ENCODE results near the gene OR14C36. TPM values are rescaled to one million over a fixed set of nuclear protein-coding genes. Genes with fewer than 3 reads are reported as not detected.

OR14C36 gene
- total RNA-seq, 4 donors from 2014 or later: not detected

DNA sequence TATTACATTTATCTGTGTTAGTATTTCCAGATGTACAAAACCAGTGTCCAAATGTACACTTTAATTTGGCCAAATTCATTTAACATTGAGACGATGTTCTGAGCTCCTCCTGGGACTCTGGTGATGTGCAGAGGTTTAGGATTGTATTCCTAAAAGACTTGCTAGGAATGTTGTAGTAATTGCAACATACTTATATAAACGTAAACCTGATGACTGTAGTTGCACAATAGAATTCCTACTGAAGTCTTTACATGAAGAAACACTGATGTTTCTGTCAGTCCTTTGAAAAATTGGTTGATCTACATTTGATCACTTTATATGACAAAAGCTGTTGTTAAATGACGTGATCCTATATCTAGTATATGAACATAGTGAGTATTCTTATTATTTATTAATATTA, 5.1 kb upstream of the OR14C36 start:
- Histone ChIP-seq H3K4me3 (no peak overlapping the region), H3K9me3 (no peaks in the 10 kb centered on the region), H3K4me1 (no peaks in the 10 kb centered on the region), H3K27ac (no peak overlapping the region), H3K36me3 (no peaks in the 10 kb centered on the region), H3K27me3 (no peaks in the 10 kb centered on the region)
- TF ChIP-seq POLR2A (IDR thresholded peaks at IDR 0.05): no peak
- TF ChIP-seq, protein P1, sequence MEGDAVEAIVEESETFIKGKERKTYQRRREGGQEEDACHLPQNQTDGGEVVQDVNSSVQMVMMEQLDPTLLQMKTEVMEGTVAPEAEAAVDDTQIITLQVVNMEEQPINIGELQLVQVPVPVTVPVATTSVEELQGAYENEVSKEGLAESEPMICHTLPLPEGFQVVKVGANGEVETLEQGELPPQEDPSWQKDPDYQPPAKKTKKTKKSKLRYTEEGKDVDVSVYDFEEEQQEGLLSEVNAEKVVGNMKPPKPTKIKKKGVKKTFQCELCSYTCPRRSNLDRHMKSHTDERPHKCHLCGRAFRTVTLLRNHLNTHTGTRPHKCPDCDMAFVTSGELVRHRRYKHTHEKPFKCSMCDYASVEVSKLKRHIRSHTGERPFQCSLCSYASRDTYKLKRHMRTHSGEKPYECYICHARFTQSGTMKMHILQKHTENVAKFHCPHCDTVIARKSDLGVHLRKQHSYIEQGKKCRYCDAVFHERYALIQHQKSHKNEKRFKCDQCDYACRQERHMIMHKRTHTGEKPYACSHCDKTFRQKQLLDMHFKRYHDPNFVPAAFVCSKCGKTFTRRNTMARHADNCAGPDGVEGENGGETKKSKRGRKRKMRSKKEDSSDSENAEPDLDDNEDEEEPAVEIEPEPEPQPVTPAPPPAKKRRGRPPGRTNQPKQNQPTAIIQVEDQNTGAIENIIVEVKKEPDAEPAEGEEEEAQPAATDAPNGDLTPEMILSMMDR (IDR thresholded peaks at IDR 0.05): no peak
- no peak for DNase-seq
- intact Hi-C loops (cut with DNase I): no loop called here
- 33 to 47% methylated on average over 3 of the region's 3 CpGs for WGBS, 2 donors

DNA sequence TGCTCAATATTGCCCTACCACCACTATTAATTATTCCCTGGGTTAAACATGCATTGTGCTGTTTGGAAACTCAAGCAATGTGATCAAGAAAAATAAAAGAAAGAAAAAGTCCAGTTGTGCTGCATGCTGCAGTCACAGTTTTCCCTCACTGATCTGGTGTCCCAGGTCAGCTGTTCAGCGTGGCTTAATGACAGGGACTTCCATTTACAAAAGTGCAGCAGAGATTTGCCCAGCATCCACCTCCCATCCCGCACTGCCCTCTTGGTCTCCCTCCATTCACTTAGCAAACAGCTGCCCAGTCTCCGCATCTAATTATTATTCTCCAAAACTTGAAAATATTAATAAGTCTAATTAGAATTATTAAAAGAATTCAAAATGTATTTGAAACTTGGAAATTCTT, 10.8 kb downstream of the OR14C36 start:
- H3K36me3 ChIP-seq: no peaks in the 10 kb centered on the region
- no peak for DNase-seq
- H3K4me1 ChIP-seq: no peaks in the 10 kb centered on the region
- no peak overlapping the region for H3K4me3 ChIP-seq
- TF ChIP-seq POLR2A (IDR thresholded peaks at IDR 0.05): no peak
- TF ChIP-seq, protein P1 (IDR thresholded peaks at IDR 0.05): no peak
- no peak overlapping the region for H3K27ac ChIP-seq
- WGBS, 2 donors: 56 to 63% methylated on average over 3 of the region's 3 CpGs
- H3K27me3 ChIP-seq: no peaks in the 10 kb centered on the region
- intact Hi-C loops (cut with DNase I): no loop called here
- H3K9me3 ChIP-seq: no peaks in the 10 kb centered on the region

DNA sequence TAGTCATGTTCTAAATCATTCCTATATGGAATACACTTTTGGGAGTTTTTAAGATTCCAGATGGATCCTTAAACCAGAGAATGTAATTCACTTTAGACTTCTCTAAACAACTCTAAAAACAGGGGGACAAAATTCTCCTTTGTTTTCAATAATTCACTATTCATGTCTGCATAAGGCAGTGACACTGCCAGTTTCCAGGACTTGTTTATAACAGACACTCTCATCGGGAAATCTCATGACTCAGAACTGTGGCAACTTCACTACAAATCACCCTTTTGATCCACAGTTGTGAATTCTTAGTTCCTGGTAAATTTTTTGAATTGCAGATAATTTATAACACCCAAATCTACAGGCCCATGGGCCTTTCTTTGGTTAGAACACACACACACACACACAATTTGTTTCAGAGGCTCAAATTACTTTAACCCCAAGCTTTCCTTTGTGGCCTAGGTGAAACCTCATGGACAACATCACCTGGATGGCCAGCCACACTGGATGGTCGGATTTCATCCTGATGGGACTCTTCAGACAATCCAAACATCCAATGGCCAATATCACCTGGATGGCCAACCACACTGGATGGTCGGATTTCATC, 12.6 kb downstream of the OR14C36 start, which contains the start of gene OR2T4:
Gene OR2T4, plus strand, starts transcription at position 545 of the 595 bp plus-strand sequence. Its CDS starts 0 bp downstream, at position 545.
- no peaks in the 10 kb centered on the region for H3K27me3 ChIP-seq
- intact Hi-C loops (cut with DNase I): no loop called here
- no peaks in the 10 kb centered on the region for H3K9me3 ChIP-seq
- WGBS, 2 donors: 23 to 43% methylated on average over 3 of the region's 3 CpGs
- H3K36me3 ChIP-seq: no peaks in the 10 kb centered on the region
- no peak for TF ChIP-seq POLR2A (IDR thresholded peaks at IDR 0.05)
- TF ChIP-seq, protein P1 (IDR thresholded peaks at IDR 0.05): no peak
- no peaks in the 10 kb centered on the region for H3K4me1 ChIP-seq
- H3K4me3 ChIP-seq: no peak within 1 kb of the TSS
- H3K27ac ChIP-seq: no peak within 1 kb of the TSS
- DNase-seq: no peak

DNA sequence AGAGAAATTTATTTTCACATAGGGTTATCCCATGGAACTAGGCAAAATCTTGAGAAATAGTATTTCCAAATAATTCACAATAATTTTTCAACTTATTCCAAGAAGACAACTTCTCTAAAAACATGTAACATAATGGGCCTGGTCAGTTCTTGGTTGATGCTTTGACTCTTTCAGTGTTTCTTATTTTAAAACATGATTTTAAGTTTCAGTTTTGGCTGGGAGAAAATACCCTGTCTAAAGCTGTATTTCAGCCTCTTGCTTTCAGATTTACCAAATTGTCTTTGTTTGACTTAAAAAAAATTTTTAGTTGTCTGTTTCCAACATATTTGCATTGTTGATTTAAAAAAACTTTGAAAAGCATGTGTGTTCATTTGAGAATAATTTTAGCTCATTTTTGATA, 18.0 kb downstream of the OR14C36 start:
- Histone ChIP-seq H3K27ac (no peak overlapping the region), H3K4me3 (no peak overlapping the region), H3K36me3 (no peaks in the 10 kb centered on the region), H3K4me1 (no peaks in the 10 kb centered on the region), H3K27me3 (no peaks in the 10 kb centered on the region), H3K9me3 (no peaks in the 10 kb centered on the region)
- TF ChIP-seq, protein P1 (IDR thresholded peaks at IDR 0.05): no peak
- no peak for TF ChIP-seq POLR2A (IDR thresholded peaks at IDR 0.05)
- no peak for DNase-seq
- intact Hi-C loops (cut with DNase I): no loop called here

DNA sequence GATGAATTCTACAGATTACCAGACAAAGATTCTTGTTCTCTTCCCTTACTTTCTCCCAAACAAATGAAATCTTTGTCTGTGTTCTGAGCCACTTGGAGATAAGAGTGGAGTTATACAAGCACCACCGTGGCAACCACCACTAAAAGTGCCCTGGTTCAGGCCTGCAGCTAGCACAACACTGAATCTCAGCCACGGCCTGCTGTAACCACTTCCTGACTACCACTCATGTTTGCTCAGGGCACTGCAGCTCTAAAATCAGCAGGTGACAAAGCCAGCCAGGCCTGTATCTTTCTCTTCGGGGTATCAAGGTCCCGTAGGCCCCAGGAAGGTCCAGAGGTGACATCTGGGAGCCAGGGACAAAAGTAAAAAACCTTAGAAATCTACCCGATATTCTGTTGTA, 23.8 kb downstream of the OR14C36 start:
- no peak for TF ChIP-seq POLR2A (IDR thresholded peaks at IDR 0.05)
- TF ChIP-seq, protein P1 (IDR thresholded peaks at IDR 0.05): no peak
- Histone ChIP-seq H3K4me3 (no peak overlapping the region), H3K27ac (no peak overlapping the region), H3K27me3 (no peaks in the 10 kb centered on the region), H3K9me3 (peaks cover 0 to 8% (median 0%) of the 10 kb centered on the region in 3 donors), H3K36me3 (no peaks in the 10 kb centered on the region), H3K4me1 (no peaks in the 10 kb centered on the region)
- 56 to 58% methylated on average over 5 of the region's 5 CpGs for WGBS, 2 donors
- intact Hi-C loops (cut with DNase I): no loop called here
- DNase-seq: no peak
